HEK293T (cell line): ENCODE results near the gene DPY19L3.
"Not testable (repeated sequence)": the region's sequence is repeated elsewhere in the genome, so short reads cannot be mapped to it uniquely, and the experiment has no call there.

Source experiments
- CTCF ChIA-PET: fragments of 350-600 bp; formaldehyde crosslinking; extraction: SDS; loops from one replicate; lab custom pipeline; 2021; ENCODE audit warnings: antibody characterized with exemption, inconsistent platforms; lab: Yijun Ruan, JAX
- POLR2A ChIA-PET: fragments of 350-600 bp; formaldehyde crosslinking; extraction: SDS; loops from one replicate; lab custom pipeline; 2020; ENCODE audit warnings: antibody characterized with exemption, inconsistent platforms; lab: Yijun Ruan, JAX
- DNase-seq: peaks from one replicate; pipeline ENCODE4 v3.0.0; 2012; ENCODE audit warnings: mixed read lengths; ENCODE audit errors: extremely low spot score
- ARNT ChIP-seq: fragments of 450-650 bp; IDR thresholded peaks from 2 replicates; pipeline ENCODE4 v1.6.1; 2017; ENCODE audit warnings: mild to moderate bottlenecking
- BHLHE40 ChIP-seq: fragments of 450-650 bp; IDR thresholded peaks from 2 replicates; pipeline ENCODE4 v1.6.1; 2016; ENCODE audit warnings: mild to moderate bottlenecking, moderate library complexity, borderline replicate concordance
- CTBP1 ChIP-seq: fragments of 450-650 bp; IDR thresholded peaks from 2 replicates; pipeline ENCODE4 v1.6.1; 2016; ENCODE audit warnings: borderline replicate concordance
- ELF4 ChIP-seq: fragments of 450-650 bp; IDR thresholded peaks from 2 replicates; pipeline ENCODE4 v1.6.1; 2017; ENCODE audit warnings: antibody characterized with exemption
- FOXA1 ChIP-seq: fragments of 450-650 bp; IDR thresholded peaks from 2 replicates; pipeline ENCODE4 v1.6.1; 2016; ENCODE audit warnings: mild to moderate bottlenecking
- FOXK2 ChIP-seq: fragments of 450-650 bp; IDR thresholded peaks from 2 replicates; pipeline ENCODE4 v1.6.1; 2016; ENCODE audit warnings: mild to moderate bottlenecking
- FOXM1 ChIP-seq: fragments of 450-650 bp; IDR thresholded peaks from 2 replicates; pipeline ENCODE4 v1.6.1; 2017; ENCODE audit warnings: mild to moderate bottlenecking, borderline replicate concordance
- HDGF ChIP-seq: fragments of 450-650 bp; IDR thresholded peaks from 2 replicates; pipeline ENCODE4 v1.6.1; 2017; ENCODE audit warnings: antibody characterized with exemption, borderline replicate concordance
- L3MBTL2 ChIP-seq: fragments of 450-650 bp; conservative IDR thresholded peaks from 2 replicates; pipeline ENCODE4 v1.6.1; 2016; ENCODE audit warnings: mild to moderate bottlenecking
- LEF1 ChIP-seq: fragments of 450-650 bp; IDR thresholded peaks from 2 replicates; pipeline ENCODE4 v1.6.1; 2017; ENCODE audit warnings: mild to moderate bottlenecking, borderline replicate concordance
- NFRKB ChIP-seq: fragments of 450-650 bp; IDR thresholded peaks from 2 replicates; pipeline ENCODE4 v1.6.1; 2016; ENCODE audit warnings: mild to moderate bottlenecking, moderate library complexity
- SP1 ChIP-seq: fragments of 450-650 bp; IDR thresholded peaks from 2 replicates; pipeline ENCODE4 v1.6.1; 2017
- SUZ12 ChIP-seq: fragments of 450-650 bp; IDR thresholded peaks from 2 replicates; pipeline ENCODE4 v1.6.1; 2016; ENCODE audit warnings: mild to moderate bottlenecking
- TARDBP ChIP-seq: fragments of 450-650 bp; IDR thresholded peaks from 2 replicates; pipeline ENCODE4 v1.6.1; 2016
- ZNF384 ChIP-seq: fragments of 450-650 bp; IDR thresholded peaks from 2 replicates; pipeline ENCODE4 v1.6.1; 2016
- TF ChIP-seq, protein P1 (sequence below): fragments of 450-650 bp; IDR thresholded peaks from 2 replicates; pipeline ENCODE4 v1.6.1; 2016

DPY19L3 gene

DNA sequence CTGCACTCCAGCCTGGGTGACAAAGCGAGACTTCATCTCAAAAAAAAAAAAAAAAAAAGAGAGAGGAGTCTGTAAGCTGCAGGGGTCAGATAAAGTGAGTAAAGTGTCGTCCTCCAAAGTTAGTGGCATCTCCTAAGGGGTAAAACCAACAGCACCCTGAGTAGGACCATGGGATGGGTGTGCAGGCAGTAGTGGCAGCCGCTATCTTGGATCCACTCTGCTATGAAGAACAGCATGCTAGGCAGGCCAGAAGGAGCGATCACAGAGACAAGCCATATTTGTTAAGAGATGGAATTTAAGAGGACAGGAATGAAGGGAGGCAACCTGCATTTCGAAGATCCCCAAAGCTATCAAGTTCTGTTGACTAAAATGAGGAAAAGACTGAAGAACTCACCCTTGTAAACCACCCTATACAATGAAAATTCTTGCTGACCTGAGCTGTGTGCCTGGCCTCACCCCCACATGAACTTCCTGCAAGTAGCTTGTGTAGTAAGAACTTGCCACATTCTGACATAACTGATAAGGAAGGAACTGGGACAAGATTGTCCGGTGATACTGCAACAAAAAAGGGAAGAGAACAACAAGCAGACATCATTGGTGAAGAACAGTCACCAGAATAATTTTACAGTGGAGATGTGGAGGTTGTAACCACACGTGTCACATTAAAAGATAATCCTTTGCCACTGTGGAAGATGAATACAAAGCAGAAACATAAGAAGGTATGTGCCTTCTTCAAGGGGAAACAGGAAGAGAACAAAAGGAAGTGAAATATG lies 16.2 kb downstream of the DPY19L3 start:
- ChIA-PET POLR2A (no interaction called here), CTCF (no interaction called here)
- no peak for TF ChIP-seq ARNT
- TF ChIP-seq L3MBTL2 = no peak
- no peak for TF ChIP-seq LEF1
- TF ChIP-seq NFRKB = no peak
- TF ChIP-seq BHLHE40 = no peak
- no peak for TF ChIP-seq FOXA1
- TF ChIP-seq ZNF384 = no peak
- TF ChIP-seq HDGF = no peak
- TF ChIP-seq, protein P1, sequence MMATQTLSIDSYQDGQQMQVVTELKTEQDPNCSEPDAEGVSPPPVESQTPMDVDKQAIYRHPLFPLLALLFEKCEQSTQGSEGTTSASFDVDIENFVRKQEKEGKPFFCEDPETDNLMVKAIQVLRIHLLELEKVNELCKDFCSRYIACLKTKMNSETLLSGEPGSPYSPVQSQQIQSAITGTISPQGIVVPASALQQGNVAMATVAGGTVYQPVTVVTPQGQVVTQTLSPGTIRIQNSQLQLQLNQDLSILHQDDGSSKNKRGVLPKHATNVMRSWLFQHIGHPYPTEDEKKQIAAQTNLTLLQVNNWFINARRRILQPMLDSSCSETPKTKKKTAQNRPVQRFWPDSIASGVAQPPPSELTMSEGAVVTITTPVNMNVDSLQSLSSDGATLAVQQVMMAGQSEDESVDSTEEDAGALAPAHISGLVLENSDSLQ = no peak
- TF ChIP-seq FOXK2 = no peak
- no peak for TF ChIP-seq SP1
- no peak for TF ChIP-seq SUZ12
- TF ChIP-seq ELF4 = no peak
- TF ChIP-seq FOXM1 = no peak
- TF ChIP-seq TARDBP = no peak
- no peak for TF ChIP-seq CTBP1
- no peak for DNase-seq

DNA sequence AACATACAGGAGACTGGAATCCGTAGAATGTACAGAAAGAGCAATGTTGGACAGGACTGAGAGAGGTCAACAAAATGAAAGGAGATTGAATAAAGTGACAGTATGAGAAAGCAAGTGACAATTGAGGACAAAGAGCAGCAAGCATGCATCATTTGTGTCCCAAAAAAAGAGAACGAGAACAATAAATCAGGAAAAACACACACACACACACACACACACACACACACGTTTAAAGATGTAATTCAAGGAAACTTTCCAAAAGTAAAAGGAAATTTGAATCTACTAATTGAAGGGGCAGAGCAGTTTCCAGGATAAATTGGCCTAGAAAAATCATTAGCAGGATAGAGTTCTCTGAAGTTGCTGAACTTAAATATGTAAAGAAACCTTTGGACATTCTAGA lies 16.9 kb downstream of the DPY19L3 start:
- CTCF ChIA-PET = no interaction called here
- POLR2A ChIA-PET = no interaction called here
- TF ChIP-seq BHLHE40 (no peak), FOXM1 (no peak), FOXA1 (no peak), ELF4 (no peak), ARNT (no peak), LEF1 (no peak)
- DNase-seq = no peak

DNA sequence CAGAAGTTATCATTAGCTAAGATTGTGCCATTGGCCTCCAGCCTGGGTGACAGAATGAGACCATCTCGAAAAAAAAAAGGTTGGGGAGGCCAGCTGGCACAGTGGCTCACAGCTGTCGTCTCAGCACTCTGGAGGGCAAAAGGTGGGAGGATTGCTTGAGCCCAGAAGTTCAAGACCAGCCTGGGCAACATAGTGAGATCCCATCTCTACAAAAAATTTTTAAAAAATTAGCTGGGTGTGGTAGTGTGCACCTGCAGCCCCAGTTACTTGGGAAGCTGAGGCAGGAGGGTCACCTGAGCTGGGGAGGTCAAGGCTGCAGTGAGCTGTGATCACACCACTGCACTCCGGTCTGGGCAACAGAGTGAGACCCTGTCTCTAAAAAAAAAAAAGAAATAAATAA lies 18.4 kb downstream of the DPY19L3 start:
- CTCF ChIA-PET, DNase-seq, POLR2A ChIA-PET: not testable (repeated sequence)

DNA sequence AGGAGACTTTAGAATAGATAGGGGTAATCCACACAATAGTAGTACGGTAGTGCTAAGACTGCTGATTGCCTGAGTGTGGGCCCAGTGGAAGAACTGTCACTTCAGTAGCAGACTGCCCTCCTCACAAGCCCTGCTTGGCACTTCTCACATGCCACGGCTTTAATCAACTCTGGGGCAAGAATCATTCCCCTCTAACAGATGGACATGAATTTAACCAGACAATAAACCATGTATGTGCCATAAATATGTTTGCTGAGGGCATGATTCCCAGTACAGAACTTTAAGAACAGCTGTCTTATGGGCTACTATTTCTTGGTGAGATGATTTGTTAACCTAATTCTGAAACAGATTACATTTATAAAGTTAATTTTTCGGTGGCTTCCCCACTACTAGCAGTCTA lies 22.0 kb downstream of the DPY19L3 start:
- DNase-seq = no peak
- POLR2A ChIA-PET = no interaction called here
- CTCF ChIA-PET = no interaction called here
- TF ChIP-seq L3MBTL2 = no peak
- TF ChIP-seq SP1 = no peak
- TF ChIP-seq ARNT = no peak
- TF ChIP-seq HDGF = no peak
- TF ChIP-seq SUZ12 = no peak
- TF ChIP-seq CTBP1 = no peak
- TF ChIP-seq FOXM1 = no peak
- TF ChIP-seq BHLHE40 = no peak
- TF ChIP-seq FOXA1 = no peak
- TF ChIP-seq, protein P1 = no peak
- no peak for TF ChIP-seq TARDBP
- no peak for TF ChIP-seq ZNF384
- no peak for TF ChIP-seq ELF4
- no peak for TF ChIP-seq NFRKB
- TF ChIP-seq LEF1 = no peak
- TF ChIP-seq FOXK2 = no peak

DNA sequence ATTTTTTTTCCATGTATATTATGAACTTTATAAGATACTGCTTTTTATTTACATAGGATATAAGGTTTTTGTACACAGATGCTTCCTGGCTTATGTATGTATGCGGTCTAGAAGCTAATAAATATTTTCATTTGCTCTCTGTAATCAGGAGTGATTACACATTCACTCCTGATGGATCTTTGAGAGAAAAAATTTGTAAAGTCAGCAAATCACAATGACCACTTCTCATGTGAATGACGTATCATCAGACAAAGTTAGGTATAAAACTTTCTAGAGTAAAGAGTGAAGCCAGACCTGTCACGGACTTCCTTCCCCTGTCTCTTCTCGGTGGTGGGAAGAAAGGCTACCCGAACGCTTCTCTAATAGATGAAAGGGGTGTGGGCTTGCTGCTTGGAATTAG lies 31.1 kb downstream of the DPY19L3 start:
- POLR2A ChIA-PET = no interaction called here
- no peak for DNase-seq
- TF ChIP-seq ELF4 = no peak
- CTCF ChIA-PET = interaction anchor here (0.6 kb wide), 1 partner anchor 100 kb away, joined by 3 read pairs; no protein-coding TSS in a partner anchor

DNA sequence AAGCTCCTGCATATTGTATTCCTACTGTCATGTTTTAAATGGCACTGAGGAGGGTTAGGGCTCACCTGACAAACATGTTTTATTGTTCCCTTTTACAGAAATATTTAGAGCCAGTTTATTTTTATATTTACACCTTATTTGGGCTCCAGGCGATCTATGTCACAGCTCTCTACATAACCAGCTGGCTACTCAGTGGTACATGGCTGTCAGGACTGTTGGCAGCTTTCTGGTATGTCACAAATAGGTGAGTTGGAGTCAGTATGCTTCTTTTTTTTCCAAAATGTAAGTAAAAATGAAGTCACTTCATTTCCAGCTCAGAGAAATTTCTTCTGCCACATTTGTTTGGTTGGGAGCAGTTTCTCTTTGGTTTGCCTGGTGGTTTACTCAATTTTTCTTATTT lies 31.5 kb downstream of the DPY19L3 start:
- TF ChIP-seq SUZ12 (no peak), FOXK2 (no peak), HDGF (no peak), ELF4 (no peak), FOXM1 (no peak), LEF1 (no peak), BHLHE40 (no peak), L3MBTL2 (no peak), TARDBP (no peak)
- TF ChIP-seq, protein P1 = no peak
- POLR2A ChIA-PET = no interaction called here
- CTCF ChIA-PET = interaction anchor here (0.6 kb wide), 1 partner anchor 101 kb away, joined by 3 read pairs; no protein-coding TSS in a partner anchor
- no peak for DNase-seq

DNA sequence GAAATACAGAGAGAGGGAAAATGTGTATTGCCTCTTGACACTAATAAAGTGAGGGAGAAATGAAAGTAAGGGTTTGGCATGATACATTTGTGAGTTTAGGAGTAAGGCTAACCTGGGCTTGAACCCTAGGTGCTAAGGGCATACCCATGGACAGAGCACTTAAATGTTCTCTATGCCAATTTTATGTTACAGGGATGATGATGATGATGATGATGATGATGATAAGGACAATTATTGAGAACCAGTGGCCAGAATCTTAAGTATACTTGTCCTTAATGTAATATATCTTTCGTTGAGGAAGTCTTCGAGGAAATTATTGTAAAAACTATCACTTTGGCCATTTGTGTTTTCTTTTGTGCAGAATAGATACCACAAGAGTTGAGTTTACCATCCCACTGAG lies 33.2 kb downstream of the DPY19L3 start:
- ChIA-PET CTCF (no interaction called here), POLR2A (no interaction called here)
- no peak for DNase-seq
- TF ChIP-seq HDGF (no peak), SP1 (no peak), SUZ12 (no peak), LEF1 (no peak)
